Liver (tissue), 9 donors: ENCODE measurements around the gene ZNF438. TPM values are rescaled to one million over a fixed set of nuclear protein-coding genes. Genes with fewer than 3 reads are reported as not detected.

ENCODE experiments used
- DNase-seq: peaks from one replicate; pipeline ENCODE4 v3.0.0-alpha.2; 2017; ENCODE audit warnings: low spot score
- H3K27ac ChIP-seq, 2 donors: one replicate each; pipeline ENCODE4 v1.7.0; 2013; ENCODE audit warnings: inconsistent platforms in 2 of 2, low read length in 2 of 2, control low read depth in 1 of 2, low read depth in 1 of 2, mild to moderate bottlenecking in 1 of 2
- H3K27me3 ChIP-seq, 4 donors: one replicate each; pipeline versions ENCODE4 v1.6.1 to v1.7.0; 2013; ENCODE audit warnings: low read length in 3 of 4, inconsistent platforms in 1 of 4, mild to moderate bottlenecking in 1 of 4, moderate library complexity in 1 of 4; ENCODE audit not compliant: control insufficient read depth in 4 of 4, insufficient read depth in 4 of 4
- H3K36me3 ChIP-seq, 4 donors: one replicate each; pipeline versions ENCODE4 v1.6.1 to v1.7.0; 2013; ENCODE audit warnings: low read length in 3 of 4, mild to moderate bottlenecking in 3 of 4, low read depth in 1 of 4, moderate library complexity in 1 of 4; ENCODE audit not compliant: control insufficient read depth in 4 of 4, insufficient read depth in 3 of 4
- H3K4me1 ChIP-seq, 4 donors: one replicate each; pipeline versions ENCODE4 v1.6.1 to v1.7.0; 2013; ENCODE audit warnings: low read length in 3 of 4, mild to moderate bottlenecking in 3 of 4, moderate library complexity in 1 of 4; ENCODE audit not compliant: control insufficient read depth in 4 of 4, insufficient read depth in 4 of 4
- H3K4me3 ChIP-seq, 3 donors: one replicate each; pipeline versions ENCODE4 v1.6.1 to v1.7.0; 2013; ENCODE audit warnings: low read length in 3 of 3, control low read depth in 1 of 3, low read depth in 1 of 3, mild to moderate bottlenecking in 1 of 3
- H3K9ac ChIP-seq, 2 donors: one replicate each; pipeline ENCODE4 v1.7.0; 2013; ENCODE audit warnings: low read length in 2 of 2, mild to moderate bottlenecking in 2 of 2, moderate library complexity in 2 of 2, control low read depth in 1 of 2, low read depth in 1 of 2
- H3K9me3 ChIP-seq, 4 donors: one replicate each; pipeline versions ENCODE4 v1.6.1 to v1.7.0; 2013; ENCODE audit warnings: low read length in 3 of 4; ENCODE audit not compliant: control insufficient read depth in 4 of 4
- ATF3 ChIP-seq: IDR thresholded peaks from 2 replicates; pipeline ENCODE4 v1.6.1; 2016; ENCODE audit warnings: antibody characterized with exemption
- CTCF ChIP-seq: fragments of 150-350 bp; IDR thresholded peaks from 2 replicates; pipeline ENCODE4 v1.5.1; 2017; ENCODE audit warnings: improper control_type of control experiment, low read depth, low read length; ENCODE audit not compliant: missing input control
- EGR1 ChIP-seq, 2 donors: IDR thresholded peaks; 2 replicates each; pipeline ENCODE4 v1.6.1; 2016 to 2018; ENCODE audit warnings: antibody characterized with exemption in 2 of 2, low read depth in 2 of 2
- FOXA1 ChIP-seq: IDR thresholded peaks from 2 replicates; pipeline ENCODE4 v1.6.1; 2016; ENCODE audit warnings: antibody characterized with exemption
- FOXA2 ChIP-seq: IDR thresholded peaks from 2 replicates; pipeline ENCODE4 v1.6.1; 2016; ENCODE audit warnings: antibody characterized with exemption
- GABPA ChIP-seq, 2 donors: IDR thresholded peaks in 1 of 2; conservative IDR thresholded peaks in 1 of 2; 2 replicates each; pipeline ENCODE4 v1.6.1; 2016; ENCODE audit warnings: antibody characterized with exemption in 2 of 2, mild to moderate bottlenecking in 1 of 2, moderate library complexity in 1 of 2
- HNF4A ChIP-seq, 2 donors: conservative IDR thresholded peaks; 2 replicates each; pipeline ENCODE4 v1.6.1; 2016; ENCODE audit warnings: antibody characterized with exemption in 2 of 2, mild to moderate bottlenecking in 2 of 2
- HNF4G ChIP-seq: IDR thresholded peaks from 2 replicates; pipeline ENCODE4 v1.6.1; 2016; ENCODE audit warnings: antibody characterized with exemption
- JUND ChIP-seq, 2 donors: IDR thresholded peaks; 2 replicates each; pipeline ENCODE4 v1.6.1; 2016; ENCODE audit warnings: antibody characterized with exemption in 2 of 2
- MAX ChIP-seq: IDR thresholded peaks from 2 replicates; pipeline ENCODE4 v1.6.1; 2016; ENCODE audit warnings: antibody characterized with exemption
- NR2F2 ChIP-seq: IDR thresholded peaks from 2 replicates; pipeline ENCODE4 v1.6.1; 2016; ENCODE audit warnings: antibody characterized with exemption
- RAD21 ChIP-seq, 2 donors: IDR thresholded peaks; 2 replicates each; pipeline ENCODE4 v1.6.1; 2016; ENCODE audit warnings: antibody characterized with exemption in 2 of 2, mild to moderate bottlenecking in 2 of 2
- REST ChIP-seq: IDR thresholded peaks from 2 replicates; pipeline ENCODE4 v1.6.1; 2016; ENCODE audit warnings: antibody characterized with exemption, mild to moderate bottlenecking
- RXRA ChIP-seq, 2 donors: IDR thresholded peaks; 2 replicates each; pipeline ENCODE4 v1.6.1; 2017 to 2018; ENCODE audit warnings: antibody characterized with exemption in 2 of 2, mild to moderate bottlenecking in 1 of 2
- SP1 ChIP-seq: IDR thresholded peaks from 2 replicates; pipeline ENCODE4 v1.6.1; 2018; ENCODE audit warnings: antibody characterized with exemption, mild to moderate bottlenecking
- TAF1 ChIP-seq: conservative IDR thresholded peaks from 2 replicates; pipeline ENCODE4 v1.6.1; 2016; ENCODE audit warnings: antibody characterized with exemption, mild to moderate bottlenecking
- YY1 ChIP-seq: IDR thresholded peaks from 2 replicates; pipeline ENCODE4 v1.6.1; 2016; ENCODE audit warnings: antibody characterized with exemption, mild to moderate bottlenecking
- ZBTB33 ChIP-seq: IDR thresholded peaks from 2 replicates; pipeline ENCODE4 v1.6.1; 2016; ENCODE audit warnings: antibody characterized with exemption
- WGBS: extraction: QIAGEN DNeasy Blood & Tissue Kit; methylation state at CpG from one replicate; pipeline ENCODE4 v1.1.7; 2013; 5-methylcytosine and 5-hydroxymethylcytosine counted together
- polyA plus RNA-seq, 2 donors: library from polyadenylated mRNA; stranded (reverse) in 1 of 2; unstranded in 1 of 2; fragments of 200-250 nt in 1 of 2; fragments of >200 nt in 1 of 2; fragmentation: Nextera tagmentation in 1 of 2; extraction: Ambion mirVana in 1 of 2; gene quantifications; one replicate each; pipeline versions ENCODE4 v1.2.1 to v1.2.3, GENCODE V29; 2013 to 2015
- total RNA-seq, 2 donors: library from RNA; depleted of rRNA; stranded (reverse); fragments of >200 nt; gene quantifications; one replicate each; pipeline ENCODE4 v1.2.3, GENCODE V29; 2014
- donor health status: healthy.
- donor health status: healthy.
- donor health status: healthy.
- donor health status: healthy.
- donor health status: healthy.

ZNF438 gene
- total and polyA plus RNA-seq, 4 donors: 1.9 to 2.9 (median 2.2) TPM

- TF ChIP-seq MAX (no peak), EGR1 (IDR thresholded peaks at IDR 0.05; ENCODE audit: low read depth in 2 of 2) (no peak), YY1 (no peak)
These were observed 177.0 kb downstream of the ZNF438 start (continued) for GRCh38 chr10:30854656-30855055.

- Histone ChIP-seq H3K36me3 (peaks cover 0 to 5% (median 4%) of the 10 kb centered on the region in 4 donors), H3K9me3 (no peaks in the 10 kb centered on the region), H3K4me3 (no peak overlapping the region), H3K27me3 (no peaks in the 10 kb centered on the region), H3K4me1 (peaks cover 0 to 2% (median 0%) of the 10 kb centered on the region in 4 donors), H3K9ac (no peak overlapping the region), H3K27ac (no peak overlapping the region)
- no peak for DNase-seq
- 89% methylated on average over 1 of the region's 1 CpG for WGBS
- TF ChIP-seq HNF4A (conservative IDR thresholded peaks at IDR 0.05): no peak
- no peak for TF ChIP-seq EGR1 (IDR thresholded peaks at IDR 0.05; ENCODE audit: low read depth in 2 of 2)
- TF ChIP-seq HNF4G: no peak
- TF ChIP-seq YY1: no peak
- no peak for TF ChIP-seq CTCF
- TF ChIP-seq SP1: no peak
- no peak for TF ChIP-seq FOXA1
- no peak for TF ChIP-seq TAF1
- no peak for TF ChIP-seq RXRA (IDR thresholded peaks at IDR 0.05)
- TF ChIP-seq RAD21 (IDR thresholded peaks at IDR 0.05): no peak
- TF ChIP-seq ATF3: no peak
- no peak for TF ChIP-seq NR2F2
- no peak for TF ChIP-seq ZBTB33
- no peak for TF ChIP-seq FOXA2
- no peak for TF ChIP-seq GABPA (IDR thresholded peaks at IDR 0.05 in 1 of 2, conservative IDR thresholded peaks at IDR 0.05 in 1 of 2)
- TF ChIP-seq JUND (IDR thresholded peaks at IDR 0.05): no peak
- no peak for TF ChIP-seq MAX
- TF ChIP-seq REST: no peak
These were observed 178.6 kb downstream of the ZNF438 start for GRCh38 chr10:30853066-30853465.
